B cell (primary cell): Measurements from ENCODE around the gene TEKT5. TPM values are rescaled to one million over a fixed set of nuclear protein-coding genes. Genes with fewer than 3 reads are reported as not detected.

Experiments used
- ATAC-seq: fragments of 200-7000 bp; cut with Tn5 transposase; one replicate; pipeline ENCODE4 v1.10.0; 2021; ENCODE audit warnings: low read depth, mild to moderate bottlenecking, moderate number of reproducible peaks, moderate library complexity
- CTCF ChIA-PET: fragments of 350-600 bp; sonication (Branson Sonifier 250); formaldehyde crosslinking; loops from one replicate; lab custom pipeline; 2021; ENCODE audit warnings: antibody characterized with exemption, inconsistent platforms; lab: Charles Lee
- POLR2A ChIA-PET: fragments of 350-600 bp; sonication (Branson Sonifier 250); formaldehyde crosslinking; loops from one replicate; lab custom pipeline; 2021; ENCODE audit warnings: antibody characterized with exemption; lab: Charles Lee
- DNase-seq: peaks from one replicate; pipeline ENCODE4 v3.0.0; 2013
- H2AFZ ChIP-seq: 2 replicates; pipeline ENCODE4 v1.6.1; 2012; ENCODE audit warnings: mild to moderate bottlenecking, low read depth, low read length; ENCODE audit not compliant: insufficient read depth, poor library complexity, severe bottlenecking
- H3K27ac ChIP-seq, 2 donors: 1 replicate in 1 of 2; 2 replicates in 1 of 2; pipeline ENCODE4 v1.5.1; 2012 to 2013; ENCODE audit warnings: low read length in 2 of 2, mild to moderate bottlenecking in 2 of 2, moderate library complexity in 1 of 2
- H3K27me3 ChIP-seq, 4 experiments: fragments of 200-600 bp in 1 of 4; sonication (generic) in 1 of 4; replicated peaks in 1 of 4; 1 replicate in 2 of 4; 2 replicates in 2 of 4; pipeline versions ENCODE4 v1.6.1 to v1.7.0; 2013 to 2016; ENCODE audit warnings: low read length in 3 of 4, mild to moderate bottlenecking in 2 of 4, mixed read lengths in 1 of 4, moderate library complexity in 1 of 4; ENCODE audit not compliant: insufficient read depth in 4 of 4, control insufficient read depth in 3 of 4; ENCODE audit errors: control extremely low read depth in 1 of 4
- H3K36me3 ChIP-seq, 2 experiments: replicated peaks in 1 of 2; 1 replicate in 1 of 2; 2 replicates in 1 of 2; pipeline versions ENCODE4 v1.6.1 to v1.7.1; 2013; ENCODE audit warnings: low read length in 1 of 2; ENCODE audit not compliant: insufficient read depth in 2 of 2, control insufficient read depth in 1 of 2; ENCODE audit errors: control extremely low read depth in 1 of 2, extremely low read depth in 1 of 2
- H3K4me1 ChIP-seq, 2 donors: fragments of 200-600 bp in 1 of 2; sonication (generic) in 1 of 2; 1 replicate in 1 of 2; 2 replicates in 1 of 2; pipeline versions ENCODE4 v1.5.1 to v1.6.1; 2013 to 2017; ENCODE audit warnings: low read length in 2 of 2; ENCODE audit not compliant: control insufficient read depth in 2 of 2, insufficient read depth in 2 of 2
- H3K4me2 ChIP-seq: replicated peaks from 2 replicates; pipeline ENCODE3; 2012; ENCODE audit warnings: mild to moderate bottlenecking, low read depth, low read length; ENCODE audit not compliant: poor library complexity, severe bottlenecking
- H3K4me3 ChIP-seq, 5 experiments: fragments of 200-600 bp in 1 of 5; sonication (generic) in 1 of 5; 1 replicate in 3 of 5; 2 replicates in 2 of 5; pipeline versions ENCODE4 v1.5.1 to v1.7.0; 2011 to 2016; ENCODE audit warnings: low read length in 4 of 5, mild to moderate bottlenecking in 4 of 5, low read depth in 2 of 5, control low read depth in 1 of 5, moderate library complexity in 1 of 5; ENCODE audit not compliant: insufficient read depth in 1 of 5; ENCODE audit errors: control extremely low read depth in 1 of 5, extremely low read depth in 1 of 5
- H3K79me2 ChIP-seq: fragments of 200-600 bp; sonication (generic); one replicate; pipeline ENCODE4 v1.6.0; 2016; ENCODE audit warnings: low read length; ENCODE audit not compliant: control insufficient read depth, insufficient read depth
- H3K9ac ChIP-seq: fragments of 200-600 bp; sonication (generic); 2 replicates; pipeline ENCODE4 v1.6.1; 2017; ENCODE audit warnings: mild to moderate bottlenecking, low read length, moderate library complexity
- H3K9me3 ChIP-seq, 3 donors: one replicate each; pipeline versions ENCODE4 v1.6.1 to v1.7.1; 2013; ENCODE audit warnings: low read length in 2 of 3; ENCODE audit not compliant: control insufficient read depth in 2 of 3, insufficient read depth in 1 of 3; ENCODE audit errors: control extremely low read depth in 1 of 3
- H4K20me1 ChIP-seq: 2 replicates; pipeline ENCODE4 v1.6.0; 2012; ENCODE audit warnings: mild to moderate bottlenecking, low read length; ENCODE audit not compliant: insufficient read depth, control insufficient read depth, poor library complexity, severe bottlenecking
- H3K27ac Mint-ChIP-seq: one replicate; pipeline ENCODE4 v1.8.0; 2021; ENCODE audit warnings: mixed read lengths
- H3K27me3 Mint-ChIP-seq: one replicate; pipeline ENCODE4 v1.8.0; 2021; ENCODE audit warnings: mixed read lengths
- H3K4me1 Mint-ChIP-seq: one replicate; pipeline ENCODE4 v1.8.0; 2021; ENCODE audit warnings: mixed read lengths
- H3K4me3 Mint-ChIP-seq: one replicate; pipeline ENCODE4 v1.8.0; 2021; ENCODE audit warnings: mixed read lengths
- H3K9me3 Mint-ChIP-seq: one replicate; pipeline ENCODE4 v1.8.0; 2022; ENCODE audit warnings: mixed read lengths; ENCODE audit not compliant: insufficient read depth
- EZH2 ChIP-seq: IDR thresholded peaks from 2 replicates; pipeline ENCODE4 v1.6.1; 2012; ENCODE audit warnings: borderline replicate concordance, low read depth, mild to moderate bottlenecking, moderate library complexity, low read length; ENCODE audit not compliant: insufficient read depth, poor library complexity, severe bottlenecking
- WGBS: methylation state at CpG from one replicate; pipeline ENCODE4 v1.1.5; 2013; ENCODE audit warnings: missing lambda C conversion rate; ENCODE audit not compliant: insufficient coverage; 5-methylcytosine and 5-hydroxymethylcytosine counted together
- intact Hi-C: fragments of 100-400 bp; cut with micrococcal nuclease; formaldehyde crosslinking; loops from one replicate; pipeline ENCODE4 v1.10.0; 2022
- polyA plus RNA-seq: library from polyadenylated mRNA; depleted of rRNA; stranded (reverse); fragments of >200 nt; gene quantifications from 2 replicates; pipeline ENCODE4 v1.2.3, GENCODE V29; 2012
- total RNA-seq, 2 donors: library from RNA; stranded (reverse); fragments of 120-200 nt in 1 of 2; gene quantifications; 1 replicate in 1 of 2; 2 replicates in 1 of 2; pipeline versions ENCODE4 v1.2.3 to v1.2.4, GENCODE V29; 2013 to 2022
- TF ChIP-seq, protein P1 (sequence below): fragments of 200-600 bp; IDR thresholded peaks from one replicate; pipeline ENCODE4 v1.8.0; 2022; ENCODE audit warnings: antibody characterized with exemption, mild to moderate bottlenecking

TEKT5 gene
- total and polyA plus RNA-seq, 2 donors (not counting 1 experiment from before 2014, with no cell fraction given) = 0.42 to 0.57 TPM

- ChIA-PET CTCF (no interaction called here), POLR2A (no interaction called here)
- WGBS = 38% methylated on average over 5 of the region's 6 CpGs
- intact Hi-C loops = no loop called here
- Histone ChIP-seq H3K27ac (no peak overlapping the region), H3K4me1 (peaks cover 14 to 22% of the 10 kb centered on the region in 2 donors), H3K4me3 (no peak overlapping the region), H3K9ac (no peak overlapping the region), H3K4me2 (no peak overlapping the region), H3K27me3 (peaks cover 0 to 5% (median 0%) of the 10 kb centered on the region in 4 experiments), H3K79me2 (no peaks in the 10 kb centered on the region), H3K9me3 (peaks cover 0 to 4% (median 0%) of the 10 kb centered on the region in 3 donors), H2AFZ (no peak overlapping the region), H3K36me3 (no peaks in the 10 kb centered on the region), H4K20me1 (no peaks in the 10 kb centered on the region)
- TF ChIP-seq EZH2 = no peak
- TF ChIP-seq, protein P1, sequence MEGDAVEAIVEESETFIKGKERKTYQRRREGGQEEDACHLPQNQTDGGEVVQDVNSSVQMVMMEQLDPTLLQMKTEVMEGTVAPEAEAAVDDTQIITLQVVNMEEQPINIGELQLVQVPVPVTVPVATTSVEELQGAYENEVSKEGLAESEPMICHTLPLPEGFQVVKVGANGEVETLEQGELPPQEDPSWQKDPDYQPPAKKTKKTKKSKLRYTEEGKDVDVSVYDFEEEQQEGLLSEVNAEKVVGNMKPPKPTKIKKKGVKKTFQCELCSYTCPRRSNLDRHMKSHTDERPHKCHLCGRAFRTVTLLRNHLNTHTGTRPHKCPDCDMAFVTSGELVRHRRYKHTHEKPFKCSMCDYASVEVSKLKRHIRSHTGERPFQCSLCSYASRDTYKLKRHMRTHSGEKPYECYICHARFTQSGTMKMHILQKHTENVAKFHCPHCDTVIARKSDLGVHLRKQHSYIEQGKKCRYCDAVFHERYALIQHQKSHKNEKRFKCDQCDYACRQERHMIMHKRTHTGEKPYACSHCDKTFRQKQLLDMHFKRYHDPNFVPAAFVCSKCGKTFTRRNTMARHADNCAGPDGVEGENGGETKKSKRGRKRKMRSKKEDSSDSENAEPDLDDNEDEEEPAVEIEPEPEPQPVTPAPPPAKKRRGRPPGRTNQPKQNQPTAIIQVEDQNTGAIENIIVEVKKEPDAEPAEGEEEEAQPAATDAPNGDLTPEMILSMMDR = no peak
- Mint-ChIP-seq H3K9me3 (no peaks in the 10 kb centered on the region), H3K27ac (no peak overlapping the region), H3K27me3 (peaks cover 7% of the 10 kb centered on the region), H3K4me1 (peaks cover 16% of the 10 kb centered on the region), H3K4me3 (no peak overlapping the region)
- no peak for ATAC-seq
- DNase-seq = no peak
These were observed 82.0 kb downstream of the TEKT5 start for GRCh38 chr16:10612649-10613179.

GRCh38 chr16:10611825-10612342, 82.8 kb downstream of the TEKT5 start:
- H3K27me3 Mint-ChIP-seq = peaks cover 3% of the 10 kb centered on the region
- no peak overlapping the region for H3K4me2 ChIP-seq
- intact Hi-C loops = no loop called here

More at GRCh38 chr16:10611825-10612342, 82.8 kb downstream of the TEKT5 start:
- no peak overlapping the region for H3K9ac ChIP-seq
- H3K4me3 Mint-ChIP-seq = no peak overlapping the region
- ATAC-seq (no peak), DNase-seq (no peak)
- peaks cover 0 to 6% (median 0%) of the 10 kb centered on the region in 4 experiments for H3K27me3 ChIP-seq
- ChIA-PET CTCF (no interaction called here), POLR2A (no interaction called here)
- no peaks in the 10 kb centered on the region for H4K20me1 ChIP-seq
- no peak overlapping the region for H2AFZ ChIP-seq
- no peaks in the 10 kb centered on the region for H3K79me2 ChIP-seq
- H3K4me3 ChIP-seq = no peak overlapping the region
- no peak for TF ChIP-seq EZH2
- TF ChIP-seq, protein P1 = no peak
- 80% methylated on average over 1 of the region's 6 CpGs for WGBS
- peaks cover 16% of the 10 kb centered on the region for H3K4me1 Mint-ChIP-seq
- no peak overlapping the region for H3K27ac Mint-ChIP-seq
- H3K9me3 ChIP-seq = peaks cover 0 to 4% (median 0%) of the 10 kb centered on the region in 3 donors
- no peaks in the 10 kb centered on the region for H3K36me3 ChIP-seq
- no peaks in the 10 kb centered on the region for H3K9me3 Mint-ChIP-seq
- H3K27ac ChIP-seq = no peak overlapping the region
- peaks cover 14 to 22% of the 10 kb centered on the region in 2 donors for H3K4me1 ChIP-seq
